ENCODE measurements around the gene JPH4. TPM values are rescaled to one million over a fixed set of nuclear protein-coding genes. Genes with fewer than 3 reads are reported as not detected.
"Not testable (repeated sequence)": the region's sequence is repeated elsewhere in the genome, so short reads cannot be mapped to it uniquely, and the experiment has no call there.

JPH4 gene
- total RNA-seq, 2 experiments from 2014 or later: not detected

DNA sequence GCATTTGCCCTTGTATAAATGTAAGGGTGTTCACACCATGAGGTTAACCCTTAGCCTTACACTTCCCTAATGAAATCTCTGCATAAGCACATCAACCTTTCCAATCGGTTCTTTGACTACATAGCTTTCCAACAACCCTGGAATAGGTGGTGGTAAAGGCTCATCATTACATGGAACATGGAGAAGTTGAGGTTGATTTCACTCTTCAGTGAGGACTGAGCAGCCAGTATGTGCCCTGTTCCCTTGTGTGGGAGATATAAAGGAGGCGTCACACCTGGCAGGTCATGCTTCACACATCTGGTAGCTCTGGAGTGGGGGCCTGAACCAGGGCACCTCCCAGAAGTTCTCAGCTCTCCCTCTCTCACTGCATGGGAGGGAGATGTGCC, 21.7 kb upstream of the JPH4 start:
- DNase-seq (ENCODE audit: low spot score): no peak
- Histone ChIP-seq H3K9me2 (ENCODE audit: insufficient read depth, low read length) (no peaks in the 10 kb centered on the region), H3K27ac (ENCODE audit: low read depth, low read length, poor library complexity, severe bottlenecking) (no peak overlapping the region), H4K20me1 (ENCODE audit: insufficient read depth, low read length) (no peaks in the 10 kb centered on the region), H3K36me3 (ENCODE audit: insufficient read depth, low read length) (no peaks in the 10 kb centered on the region), H3K9me3 (ENCODE audit: low read length) (no peaks in the 10 kb centered on the region), H2AFZ (ENCODE audit: low read length) (no peak overlapping the region), H3K4me2 (ENCODE audit: low read length) (no peak overlapping the region), H3K4me3 (ENCODE audit: low read depth, low read length, poor library complexity, severe bottlenecking) (no peak overlapping the region), H3K4me1 (ENCODE audit: insufficient read depth, low read length, poor library complexity, severe bottlenecking) (no peaks in the 10 kb centered on the region), H3K79me2 (ENCODE audit: insufficient read depth, low read depth, low read length) (no peaks in the 10 kb centered on the region)
- ChIA-PET POLR2A (interaction anchor here (0.6 kb wide), 2 partner anchors 177 to 255 kb away, joined by 3 to 4 read pairs; no protein-coding TSS in a partner anchor), CTCF (ENCODE audit: unreplicated experiment) (no interaction called here)
- TF ChIP-seq, protein P1, sequence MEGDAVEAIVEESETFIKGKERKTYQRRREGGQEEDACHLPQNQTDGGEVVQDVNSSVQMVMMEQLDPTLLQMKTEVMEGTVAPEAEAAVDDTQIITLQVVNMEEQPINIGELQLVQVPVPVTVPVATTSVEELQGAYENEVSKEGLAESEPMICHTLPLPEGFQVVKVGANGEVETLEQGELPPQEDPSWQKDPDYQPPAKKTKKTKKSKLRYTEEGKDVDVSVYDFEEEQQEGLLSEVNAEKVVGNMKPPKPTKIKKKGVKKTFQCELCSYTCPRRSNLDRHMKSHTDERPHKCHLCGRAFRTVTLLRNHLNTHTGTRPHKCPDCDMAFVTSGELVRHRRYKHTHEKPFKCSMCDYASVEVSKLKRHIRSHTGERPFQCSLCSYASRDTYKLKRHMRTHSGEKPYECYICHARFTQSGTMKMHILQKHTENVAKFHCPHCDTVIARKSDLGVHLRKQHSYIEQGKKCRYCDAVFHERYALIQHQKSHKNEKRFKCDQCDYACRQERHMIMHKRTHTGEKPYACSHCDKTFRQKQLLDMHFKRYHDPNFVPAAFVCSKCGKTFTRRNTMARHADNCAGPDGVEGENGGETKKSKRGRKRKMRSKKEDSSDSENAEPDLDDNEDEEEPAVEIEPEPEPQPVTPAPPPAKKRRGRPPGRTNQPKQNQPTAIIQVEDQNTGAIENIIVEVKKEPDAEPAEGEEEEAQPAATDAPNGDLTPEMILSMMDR (conservative IDR thresholded peaks at IDR 0.05; ENCODE audit: low read length): no peak
- no peak for TF ChIP-seq EZH2phosphoT487 (IDR thresholded peaks at IDR 0.05; ENCODE audit: borderline replicate concordance, low read depth, low read length)
- intact Hi-C loops (cut with micrococcal nuclease; ENCODE audit: unreplicated experiment): no loop called here
- no TSS peak for BruUV-seq (replicated peaks)

DNA sequence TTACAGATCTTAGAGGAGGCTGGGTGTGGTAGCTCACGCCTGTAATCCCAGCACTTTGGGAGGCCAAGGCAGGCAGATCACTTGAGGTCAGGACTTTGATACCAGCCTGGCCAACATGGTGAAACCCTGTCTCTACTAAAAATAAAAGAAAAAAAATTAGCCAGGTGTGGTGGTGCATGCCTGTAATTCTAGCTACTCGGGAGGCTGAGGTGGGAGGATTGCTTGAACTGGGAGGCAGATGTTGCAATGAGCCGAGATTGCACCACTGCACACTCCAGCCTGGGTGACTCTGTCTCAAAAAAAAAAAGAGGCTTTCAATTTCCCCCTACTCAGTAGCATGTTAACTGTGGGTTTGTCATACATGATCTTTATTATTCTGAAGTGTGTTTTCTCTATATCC, 15.6 kb upstream of the JPH4 start:
- intact Hi-C loops (cut with micrococcal nuclease; ENCODE audit: unreplicated experiment); H4K20me1 ChIP-seq (ENCODE audit: insufficient read depth, low read length); H2AFZ ChIP-seq (ENCODE audit: low read length); H3K9me3 ChIP-seq (ENCODE audit: low read length); H3K4me3 ChIP-seq (ENCODE audit: low read depth, low read length, poor library complexity, severe bottlenecking); H3K4me1 ChIP-seq (ENCODE audit: insufficient read depth, low read length, poor library complexity, severe bottlenecking); H3K79me2 ChIP-seq (ENCODE audit: insufficient read depth, low read depth, low read length); BruUV-seq (replicated peaks); DNase-seq (ENCODE audit: low spot score); H3K27ac ChIP-seq (ENCODE audit: low read depth, low read length, poor library complexity, severe bottlenecking); H3K9me2 ChIP-seq (ENCODE audit: insufficient read depth, low read length); CTCF ChIA-PET (ENCODE audit: unreplicated experiment); H3K36me3 ChIP-seq (ENCODE audit: insufficient read depth, low read length); H3K4me2 ChIP-seq (ENCODE audit: low read length): not testable (repeated sequence)
- POLR2A ChIA-PET: interaction anchor here (0.6 kb wide), 1 partner anchor 21 kb away, joined by 3 read pairs; no protein-coding TSS in a partner anchor

DNA sequence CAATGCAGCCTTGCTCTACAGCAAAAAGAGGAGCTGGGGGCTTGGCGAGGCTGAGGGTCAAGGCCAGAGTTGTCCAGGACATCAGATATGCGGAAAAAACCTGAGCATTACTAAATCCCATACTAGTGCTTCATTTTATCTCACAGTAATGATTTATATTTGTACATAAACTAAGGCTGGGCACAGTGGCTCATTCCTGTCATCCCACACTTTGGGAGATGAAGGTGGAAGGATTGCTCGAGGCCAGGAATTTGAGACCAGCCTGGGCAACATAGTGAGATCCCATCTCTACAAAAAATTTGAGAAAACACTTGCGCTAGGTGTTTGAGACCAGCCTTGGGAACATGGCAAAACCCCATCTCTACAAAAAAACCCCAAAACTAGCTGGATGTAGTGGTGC, 11.6 kb upstream of the JPH4 start:
- TF ChIP-seq EZH2phosphoT487 (IDR thresholded peaks at IDR 0.05; ENCODE audit: borderline replicate concordance, low read depth, low read length): no peak
- TF ChIP-seq, protein P1 (conservative IDR thresholded peaks at IDR 0.05; ENCODE audit: low read length): no peak
- H3K4me1 ChIP-seq (ENCODE audit: insufficient read depth, low read length, poor library complexity, severe bottlenecking): no peaks in the 10 kb centered on the region
- intact Hi-C loops (cut with micrococcal nuclease; ENCODE audit: unreplicated experiment): no loop called here
- H3K36me3 ChIP-seq (ENCODE audit: insufficient read depth, low read length): no peaks in the 10 kb centered on the region
- H3K9me3 ChIP-seq (ENCODE audit: low read length): no peaks in the 10 kb centered on the region
- ChIA-PET CTCF (ENCODE audit: unreplicated experiment) (no interaction called here), POLR2A (interaction anchor here (1.0 kb wide), 1 partner anchor 271 kb away, joined by 3 read pairs; no protein-coding TSS in a partner anchor)
- H2AFZ ChIP-seq (ENCODE audit: low read length): no peak overlapping the region
- no peaks in the 10 kb centered on the region for H3K79me2 ChIP-seq (ENCODE audit: insufficient read depth, low read depth, low read length)
- H4K20me1 ChIP-seq (ENCODE audit: insufficient read depth, low read length): no peaks in the 10 kb centered on the region
- no peak overlapping the region for H3K27ac ChIP-seq (ENCODE audit: low read depth, low read length, poor library complexity, severe bottlenecking)
- BruUV-seq (replicated peaks): no TSS peak
- DNase-seq (ENCODE audit: low spot score): no peak
- no peak overlapping the region for H3K4me3 ChIP-seq (ENCODE audit: low read depth, low read length, poor library complexity, severe bottlenecking)
- H3K4me2 ChIP-seq (ENCODE audit: low read length): no peak overlapping the region
- no peaks in the 10 kb centered on the region for H3K9me2 ChIP-seq (ENCODE audit: insufficient read depth, low read length)

Data from OCI-LY7 (cell line).